HFF-Myc (cell line): ENCODE data around the gene MN1.

Source experiments
- DNase-seq: peaks from one replicate; pipeline ENCODE4 v3.0.0-alpha.2; 2011; ENCODE audit warnings: low read depth; ENCODE audit errors: extremely low read depth
- H3K4me3 ChIP-seq: replicated peaks from 2 replicates; pipeline ENCODE4 v1.5.1; 2011; ENCODE audit warnings: low read depth, mild to moderate bottlenecking, control low read depth, low read length
- TF ChIP-seq, protein P1 (sequence below): IDR thresholded peaks from 2 replicates; pipeline ENCODE4 v1.5.1; 2012; ENCODE audit warnings: mild to moderate bottlenecking, low read depth, low read length, control low read depth; ENCODE audit errors: missing control alignments

MN1 gene

DNA sequence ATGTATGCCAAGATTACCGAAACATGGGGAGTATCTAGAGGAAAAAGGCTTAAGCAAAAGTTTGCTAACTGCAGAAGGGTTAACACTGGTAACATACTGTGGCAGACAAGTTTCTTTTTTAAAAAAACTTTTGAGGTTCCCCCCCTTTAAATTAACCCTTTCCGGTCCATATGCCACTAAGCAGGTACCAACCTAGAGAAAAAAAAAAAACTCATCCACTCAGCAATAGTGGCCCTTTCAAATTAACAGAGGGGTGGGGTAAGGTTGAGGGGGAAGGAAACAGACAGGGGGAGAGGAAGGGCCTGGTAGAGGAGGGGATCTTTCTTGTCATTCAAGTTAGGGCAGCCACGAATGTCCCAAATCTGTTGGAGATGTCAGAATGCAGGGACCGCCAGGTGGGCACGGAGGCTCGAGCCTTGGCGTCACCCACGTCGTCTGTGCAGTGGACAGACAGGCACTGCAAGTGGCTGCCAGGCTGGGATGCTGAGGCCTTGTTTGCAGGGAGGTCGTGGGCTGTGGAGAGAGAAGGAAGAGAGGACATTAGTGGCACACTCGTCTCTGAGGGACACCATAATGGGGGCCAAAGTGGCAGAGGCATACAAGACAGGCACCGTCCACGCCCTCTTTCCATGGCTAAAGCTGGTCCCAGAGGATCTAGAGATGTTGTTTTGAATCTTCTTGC is 50.8 kb downstream of the MN1 start:
- TF ChIP-seq, protein P1, sequence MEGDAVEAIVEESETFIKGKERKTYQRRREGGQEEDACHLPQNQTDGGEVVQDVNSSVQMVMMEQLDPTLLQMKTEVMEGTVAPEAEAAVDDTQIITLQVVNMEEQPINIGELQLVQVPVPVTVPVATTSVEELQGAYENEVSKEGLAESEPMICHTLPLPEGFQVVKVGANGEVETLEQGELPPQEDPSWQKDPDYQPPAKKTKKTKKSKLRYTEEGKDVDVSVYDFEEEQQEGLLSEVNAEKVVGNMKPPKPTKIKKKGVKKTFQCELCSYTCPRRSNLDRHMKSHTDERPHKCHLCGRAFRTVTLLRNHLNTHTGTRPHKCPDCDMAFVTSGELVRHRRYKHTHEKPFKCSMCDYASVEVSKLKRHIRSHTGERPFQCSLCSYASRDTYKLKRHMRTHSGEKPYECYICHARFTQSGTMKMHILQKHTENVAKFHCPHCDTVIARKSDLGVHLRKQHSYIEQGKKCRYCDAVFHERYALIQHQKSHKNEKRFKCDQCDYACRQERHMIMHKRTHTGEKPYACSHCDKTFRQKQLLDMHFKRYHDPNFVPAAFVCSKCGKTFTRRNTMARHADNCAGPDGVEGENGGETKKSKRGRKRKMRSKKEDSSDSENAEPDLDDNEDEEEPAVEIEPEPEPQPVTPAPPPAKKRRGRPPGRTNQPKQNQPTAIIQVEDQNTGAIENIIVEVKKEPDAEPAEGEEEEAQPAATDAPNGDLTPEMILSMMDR = no peak
- no peak for DNase-seq
- H3K4me3 ChIP-seq = no peak overlapping the region

DNA sequence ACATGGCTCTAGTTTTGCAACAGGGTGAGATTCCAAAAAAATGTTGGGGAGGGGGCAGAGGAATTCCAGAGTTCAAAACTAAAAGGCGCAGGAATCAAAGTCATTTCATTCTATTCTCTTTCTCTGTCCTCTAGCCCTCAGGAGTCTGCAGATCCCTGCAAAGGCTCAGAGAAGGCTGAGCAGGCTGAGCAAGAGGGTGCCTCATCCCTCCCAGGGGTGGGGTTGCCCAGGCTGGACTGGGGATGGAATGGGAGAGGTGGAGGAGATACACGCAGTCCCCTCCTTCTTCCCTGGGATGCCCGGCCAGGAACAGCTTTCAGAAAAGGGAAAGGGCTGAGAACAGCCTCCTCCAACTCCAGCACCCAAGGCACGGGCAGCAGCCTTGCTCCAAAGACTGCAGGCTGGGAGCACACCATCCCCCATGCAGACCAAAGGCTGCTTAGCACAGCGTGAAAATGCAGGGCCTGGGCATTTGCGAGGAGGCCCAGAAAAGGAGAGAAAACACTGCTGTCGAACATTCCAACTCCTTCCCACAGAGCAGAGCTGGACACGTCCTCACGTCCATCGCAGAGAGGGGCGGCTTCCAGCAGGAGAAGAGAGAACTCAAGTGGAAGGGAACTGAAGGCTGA is 51.8 kb downstream of the MN1 start:
- H3K4me3 ChIP-seq = no peak overlapping the region
- TF ChIP-seq, protein P1 = no peak
- no peak for DNase-seq

DNA sequence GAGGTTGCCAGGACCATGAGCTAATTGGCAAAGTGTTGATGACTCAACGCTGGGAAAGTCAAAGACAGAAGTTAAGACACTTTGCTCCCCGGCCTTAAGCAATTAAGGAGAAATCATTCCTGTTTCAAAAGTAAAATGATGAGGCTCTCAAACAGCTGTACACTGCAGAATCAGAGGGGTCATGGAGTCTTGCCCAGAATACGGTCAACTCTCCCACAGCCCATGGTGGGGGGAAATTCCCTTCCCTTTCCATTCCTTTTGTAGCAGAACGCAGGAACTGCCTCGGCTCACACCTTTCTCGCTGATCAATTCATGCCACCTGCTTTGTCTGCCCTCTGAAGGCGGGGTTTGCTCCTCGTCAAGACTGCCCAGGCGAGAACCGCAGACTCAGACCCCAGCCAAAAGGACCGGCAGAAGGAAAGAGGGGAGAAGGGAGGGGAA is 52.8 kb downstream of the MN1 start:
- DNase-seq = no peak
- peak overlapping the region; percentile 14; the same call in 1 of the 2 replicates for H3K4me3 ChIP-seq
- TF ChIP-seq, protein P1 = no peak

DNA sequence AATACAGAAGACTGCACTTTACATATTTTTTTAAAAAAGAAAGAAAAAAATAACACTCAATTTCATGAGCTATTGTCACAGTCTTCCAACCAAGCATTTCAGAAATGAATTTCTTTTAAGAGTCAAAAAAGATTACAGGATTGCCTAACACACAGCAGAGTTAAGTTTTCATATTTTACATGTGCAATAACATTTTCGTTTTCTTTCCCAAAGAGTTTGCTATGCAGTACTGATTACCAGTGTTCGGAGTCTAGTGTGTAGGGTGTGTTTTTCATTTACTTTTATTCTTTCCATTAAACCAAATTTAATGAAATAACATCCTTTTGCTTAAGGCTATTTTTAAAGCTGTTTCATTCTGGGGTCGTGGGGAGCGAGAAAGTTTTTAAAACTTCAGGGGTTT is 53.2 kb downstream of the MN1 start:
- TF ChIP-seq, protein P1 = no peak
- H3K4me3 ChIP-seq = peak overlapping the region; percentile 14; the same call in 1 of the 2 replicates

DNA sequence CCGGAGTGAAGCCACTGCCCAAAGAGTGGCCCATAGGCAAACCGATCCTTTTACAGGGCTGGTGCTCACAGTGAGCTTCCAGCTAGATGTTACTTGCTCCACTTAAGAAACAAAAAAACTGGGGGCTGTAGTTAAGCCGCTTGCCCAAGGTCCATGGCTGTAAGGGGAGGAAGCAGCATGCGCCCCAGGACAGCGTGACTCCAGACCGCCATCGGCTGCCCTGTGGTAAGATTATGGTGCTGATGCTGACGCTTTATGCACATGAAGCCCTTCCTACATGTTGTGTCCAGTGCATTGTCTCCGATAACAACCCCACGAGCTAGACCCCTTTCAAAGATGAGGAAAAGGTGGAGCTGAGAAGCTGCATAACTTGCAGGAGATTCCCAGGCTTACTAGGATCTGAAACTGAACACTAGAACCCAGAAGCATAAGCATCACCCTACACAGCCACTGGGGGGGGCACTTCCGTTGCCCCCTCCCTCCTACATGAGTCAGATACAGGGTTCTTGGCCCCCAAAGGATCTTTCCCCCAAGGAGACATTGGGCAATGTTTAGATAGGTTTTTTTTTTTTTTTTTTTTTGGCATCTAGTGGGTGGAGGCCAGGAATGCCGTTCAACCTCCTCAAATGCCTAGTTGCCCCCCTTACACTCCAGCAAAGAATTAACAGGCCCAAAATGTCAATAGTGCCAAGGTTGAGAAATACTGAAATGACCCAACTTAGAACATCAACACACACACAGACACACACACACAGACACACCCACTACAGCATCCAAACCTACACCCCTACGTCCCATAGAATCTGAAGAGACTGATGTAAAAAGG is 53.9 kb downstream of the MN1 start:
- TF ChIP-seq, protein P1 = peak; percentile 35
- no peak for DNase-seq
- H3K4me3 ChIP-seq = no peak overlapping the region

More for the DNA sequence above, 53.2 kb downstream of the MN1 start:
- DNase-seq = no peak

DNA sequence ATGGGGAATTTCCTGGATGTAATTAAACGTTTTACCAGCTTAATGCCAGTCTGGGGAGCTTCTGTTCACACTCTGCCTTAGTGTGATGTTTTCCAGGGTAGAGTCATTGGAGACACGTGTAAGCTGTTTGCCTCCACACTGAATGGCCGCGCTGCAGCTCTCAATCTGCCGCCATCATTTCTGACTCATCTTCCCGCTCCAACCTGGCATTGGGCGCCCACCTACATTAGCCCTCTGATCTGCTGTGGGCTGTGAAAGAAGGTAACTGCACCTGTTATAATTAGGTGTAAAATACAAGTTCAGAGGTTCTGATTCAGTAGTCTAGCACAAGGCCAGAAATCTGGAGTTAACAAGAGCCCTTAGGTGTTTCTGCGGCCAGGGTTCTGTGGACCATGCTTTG is 54.6 kb downstream of the MN1 start:
- H3K4me3 ChIP-seq = no peak overlapping the region
- TF ChIP-seq, protein P1 = no peak
- DNase-seq = no peak
